Loucy (cell line): ENCODE data around the gene RNF103.

Source experiments
- H2AFZ ChIP-seq: fragments of 200-600 bp; sonication (generic); 2 replicates; pipeline ENCODE4 v1.6.0; 2016; ENCODE audit warnings: antibody characterized with exemption, mild to moderate bottlenecking, low read length, moderate library complexity
- H3F3A ChIP-seq: fragments of 200-600 bp; 2 replicates; pipeline ENCODE4 v1.6.0; 2016; ENCODE audit warnings: antibody characterized with exemption, low read depth, mild to moderate bottlenecking
- H3K27me3 ChIP-seq: fragments of 200-600 bp; sonication (generic); 2 replicates; pipeline ENCODE4 v1.6.1; 2014; ENCODE audit warnings: low read length, mild to moderate bottlenecking; ENCODE audit not compliant: insufficient read depth, poor library complexity, severe bottlenecking
- H3K36me3 ChIP-seq: fragments of 200-600 bp; sonication (generic); 2 replicates; pipeline ENCODE4 v1.6.1; 2016; ENCODE audit warnings: low read length; ENCODE audit not compliant: insufficient read depth
- H3K4me1 ChIP-seq: fragments of 200-600 bp; sonication (generic); 2 replicates; pipeline ENCODE4 v1.5.1; 2014; ENCODE audit warnings: low read length, mild to moderate bottlenecking; ENCODE audit not compliant: insufficient read depth, poor library complexity, severe bottlenecking
- H3K4me2 ChIP-seq: fragments of 200-600 bp; sonication (generic); 2 replicates; pipeline ENCODE4 v1.6.0; 2014; ENCODE audit warnings: antibody characterized with exemption, low read length, low read depth, mild to moderate bottlenecking; ENCODE audit not compliant: poor library complexity, severe bottlenecking
- H3K4me3 ChIP-seq: fragments of 200-600 bp; sonication (generic); 2 replicates; pipeline ENCODE4 v1.5.1; 2014; ENCODE audit warnings: low read length, mild to moderate bottlenecking, mixed read lengths; ENCODE audit not compliant: poor library complexity, severe bottlenecking
- H3K79me2 ChIP-seq: fragments of 200-600 bp; sonication (generic); 2 replicates; pipeline ENCODE4 v1.6.1; 2014; ENCODE audit warnings: low read length; ENCODE audit not compliant: insufficient read depth
- H3K9ac ChIP-seq: fragments of 200-600 bp; sonication (generic); 2 replicates; pipeline ENCODE4 v1.6.0; 2014; ENCODE audit warnings: mild to moderate bottlenecking, low read depth, low read length, moderate library complexity; ENCODE audit not compliant: poor library complexity, severe bottlenecking
- H3K9me2 ChIP-seq: fragments of 200-600 bp; sonication (generic); replicated peaks from 2 replicates; pipeline ENCODE4 v1.6.1; 2016; ENCODE audit warnings: low read depth, low read length, mixed read lengths
- H3K9me3 ChIP-seq: fragments of 200-600 bp; sonication (generic); 2 replicates; pipeline ENCODE4 v1.6.1; 2014; ENCODE audit warnings: mild to moderate bottlenecking, antibody characterized with exemption, low read length, low read depth; ENCODE audit not compliant: insufficient read depth
- H4K20me1 ChIP-seq: fragments of 200-600 bp; sonication (generic); 2 replicates; pipeline ENCODE4 v1.6.0; 2014; ENCODE audit warnings: antibody characterized with exemption, low read length, mild to moderate bottlenecking; ENCODE audit not compliant: insufficient read depth, poor library complexity, severe bottlenecking
- CTCF ChIP-seq: fragments of 200-600 bp; sonication (generic); conservative IDR thresholded peaks from 2 replicates; pipeline ENCODE4 v1.5.1; 2014; ENCODE audit warnings: mild to moderate bottlenecking, antibody characterized with exemption, low read length
- EZH2phosphoT487 ChIP-seq: fragments of 200-600 bp; IDR thresholded peaks from 2 replicates; pipeline ENCODE4 v1.6.1; 2018; ENCODE audit warnings: antibody characterized with exemption, mild to moderate bottlenecking, moderate library complexity, borderline replicate concordance

RNF103 gene

GRCh38 chr2:86636842-86637241, 13.2 kb upstream of the RNF103 start:
- no peaks in the 10 kb centered on the region for H4K20me1 ChIP-seq
- no peaks in the 10 kb centered on the region for H3K4me1 ChIP-seq
- no peaks in the 10 kb centered on the region for H3K9me2 ChIP-seq
- no peak overlapping the region for H3K9ac ChIP-seq
- no peaks in the 10 kb centered on the region for H3F3A ChIP-seq
- TF ChIP-seq EZH2phosphoT487 (no peak), CTCF (no peak)
- no peak overlapping the region for H2AFZ ChIP-seq
- no peak overlapping the region for H3K4me3 ChIP-seq
- no peaks in the 10 kb centered on the region for H3K27me3 ChIP-seq
- peaks cover 4% of the 10 kb centered on the region; the same call in 1 of the 2 replicates for H3K9me3 ChIP-seq
- H3K4me2 ChIP-seq = no peak overlapping the region
- no peaks in the 10 kb centered on the region for H3K36me3 ChIP-seq
- H3K79me2 ChIP-seq = no peaks in the 10 kb centered on the region

GRCh38 chr2:86634352-86634751, 10.7 kb upstream of the RNF103 start:
- Histone ChIP-seq H4K20me1 (no peaks in the 10 kb centered on the region), H3K27me3 (no peaks in the 10 kb centered on the region), H3K9ac (no peak overlapping the region), H3K9me2 (no peaks in the 10 kb centered on the region), H3K4me1 (no peaks in the 10 kb centered on the region), H3K36me3 (no peaks in the 10 kb centered on the region), H3K9me3 (peaks cover under 1% of the 10 kb centered on the region; the same call in 1 of the 2 replicates), H2AFZ (no peak overlapping the region), H3K4me2 (no peak overlapping the region), H3K4me3 (no peak overlapping the region), H3F3A (no peaks in the 10 kb centered on the region), H3K79me2 (no peaks in the 10 kb centered on the region)
- TF ChIP-seq EZH2phosphoT487 = no peak
- TF ChIP-seq CTCF = no peak

- TF ChIP-seq CTCF (no peak), EZH2phosphoT487 (no peak)
- no peak overlapping the region for H3K9ac ChIP-seq
- H3K79me2 ChIP-seq = no peaks in the 10 kb centered on the region
- no peaks in the 10 kb centered on the region for H3F3A ChIP-seq
- H4K20me1 ChIP-seq = no peaks in the 10 kb centered on the region
- no peak overlapping the region for H2AFZ ChIP-seq
- H3K4me3 ChIP-seq = no peak overlapping the region
- no peaks in the 10 kb centered on the region for H3K4me1 ChIP-seq
- H3K9me2 ChIP-seq = no peaks in the 10 kb centered on the region
- no peaks in the 10 kb centered on the region for H3K27me3 ChIP-seq
- no peak overlapping the region for H3K4me2 ChIP-seq
- H3K36me3 ChIP-seq = no peaks in the 10 kb centered on the region
- H3K9me3 ChIP-seq = no peaks in the 10 kb centered on the region
Measured at GRCh38 chr2:86633155-86633651, 9.5 kb upstream of the RNF103 start.
